HG03558 (cell line): ENCODE results near the gene DCTN4.
"Not testable (repeated sequence)": the region's sequence is repeated elsewhere in the genome, so short reads cannot be mapped to it uniquely, and the experiment has no call there.

Experiments used
- ATAC-seq: cut with Tn5 transposase; IDR thresholded peaks from one replicate; pipeline ENCODE4 v1.9.1; 2021; ENCODE audit warnings: moderate number of reproducible peaks; ENCODE audit not compliant: unreplicated experiment; ENCODE audit errors: extremely low read depth

DCTN4 gene

GRCh38 chr5:150742455-150743141 lies 16.2 kb downstream of the DCTN4 start:
- not testable (repeated sequence) for ATAC-seq

- no peak for ATAC-seq
Observed at GRCh38 chr5:150740992-150741391, 17.8 kb downstream of the DCTN4 start.

- no peak for ATAC-seq
Observed at GRCh38 chr5:150738862-150739261, 20.0 kb downstream of the DCTN4 start.

- peak; percentile 61 for ATAC-seq
Observed at GRCh38 chr5:150734579-150735384, 24.0 kb downstream of the DCTN4 start.

- no peak for ATAC-seq
Observed at GRCh38 chr5:150731669-150732242, 27.1 kb downstream of the DCTN4 start.

GRCh38 chr5:150729859-150730258 lies 29.0 kb downstream of the DCTN4 start:
- ATAC-seq: no peak

- ATAC-seq: no peak
Observed at GRCh38 chr5:150723845-150724244, 35.0 kb downstream of the DCTN4 start.

GRCh38 chr5:150710165-150710564 lies 48.7 kb downstream of the DCTN4 start:
- no peak for ATAC-seq

GRCh38 chr5:150706776-150707390 lies 51.9 kb downstream of the DCTN4 start:
- no peak for ATAC-seq

GRCh38 chr5:150703762-150704161 lies 55.1 kb downstream of the DCTN4 start:
- no peak for ATAC-seq

- ATAC-seq: peak; percentile 83
Observed at GRCh38 chr5:150700594-150701377, 58.0 kb downstream of the DCTN4 start, which contains the start of gene RBM22. Gene RBM22 (minus strand): TSS chr5:150701062. CDS start chr5:150700985, 77 bp downstream.

GRCh38 chr5:150700246-150700593 lies 58.6 kb downstream of the DCTN4 start:
- ATAC-seq: no peak

- ATAC-seq: no peak
Observed at GRCh38 chr5:150694612-150695011, 64.2 kb downstream of the DCTN4 start.

- ATAC-seq: no peak
Observed at GRCh38 chr5:150692276-150692675, 66.5 kb downstream of the DCTN4 start.

- ATAC-seq: no peak
Observed at GRCh38 chr5:150690760-150691159, 68.1 kb downstream of the DCTN4 start.

GRCh38 chr5:150689120-150689519 lies 69.7 kb downstream of the DCTN4 start:
- ATAC-seq: no peak

- no peak for ATAC-seq
Observed at GRCh38 chr5:150676578-150676977, 82.2 kb downstream of the DCTN4 start.

- no peak for ATAC-seq
Observed at GRCh38 chr5:150675069-150675468, 83.7 kb downstream of the DCTN4 start.

GRCh38 chr5:150674341-150674821 lies 84.4 kb downstream of the DCTN4 start:
- no peak for ATAC-seq

- ATAC-seq: no peak
Observed at GRCh38 chr5:150672884-150673275, 85.9 kb downstream of the DCTN4 start.
